Thyroid gland (tissue), 4 donors: ENCODE data around the gene TRABD2A.

ENCODE experiments used
- CTCF ChIP-seq, 6 experiments: fragments of 200-600 bp in 3 of 6; fragments of 450-650 bp in 3 of 6; sonication (generic) in 3 of 6; IDR thresholded peaks; one replicate each; pipeline ENCODE4 v1.5.1; 2016 to 2019; ENCODE audit warnings: antibody characterized with exemption in 6 of 6, mild to moderate bottlenecking in 2 of 6, inconsistent platforms in 1 of 6, moderate library complexity in 1 of 6
- POLR2A ChIP-seq, 2 donors: fragments of 450-650 bp; IDR thresholded peaks; one replicate each; pipeline ENCODE4 v1.6.1; 2017; ENCODE audit warnings: antibody characterized with exemption in 2 of 2, mild to moderate bottlenecking in 2 of 2, moderate library complexity in 1 of 2

- TF ChIP-seq CTCF (IDR thresholded peaks at IDR 0.05) (no peak), POLR2A (IDR thresholded peaks at IDR 0.05) (no peak)
These were observed 15.7 kb upstream of the TRABD2A start for GRCh38 chr2:84896567-84896966.
